IPS DF 6.9 (cell line): ENCODE measurements around the gene SNCB.
"Not testable (repeated sequence)": the region's sequence is repeated elsewhere in the genome, so short reads cannot be mapped to it uniquely, and the experiment has no call there.

Experiments used
- DNase-seq: peaks from one replicate; pipeline ENCODE4 v3.0.0-alpha.2; 2013; ENCODE audit warnings: low read depth, low spot score
- H3K27ac ChIP-seq: one replicate; pipeline ENCODE4 v1.5.1; 2013; ENCODE audit warnings: low read length, control low read depth
- H3K27me3 ChIP-seq: 2 replicates; pipeline ENCODE4 v1.6.1; 2013; ENCODE audit warnings: mild to moderate bottlenecking, low read length; ENCODE audit not compliant: control insufficient read depth, insufficient read depth
- H3K36me3 ChIP-seq: 2 replicates; pipeline ENCODE4 v1.6.1; 2013; ENCODE audit warnings: low read length; ENCODE audit not compliant: control insufficient read depth, insufficient read depth
- H3K4me1 ChIP-seq: 2 replicates; pipeline ENCODE4 v1.6.1; 2013; ENCODE audit warnings: low read length; ENCODE audit not compliant: control insufficient read depth, insufficient read depth
- H3K4me3 ChIP-seq: 2 replicates; pipeline ENCODE4 v1.5.1; 2013; ENCODE audit warnings: mild to moderate bottlenecking, low read length
- H3K9me3 ChIP-seq: 2 replicates; pipeline ENCODE4 v1.6.1; 2013; ENCODE audit warnings: low read length, inconsistent platforms; ENCODE audit not compliant: control insufficient read depth, insufficient read depth
- WGBS: extraction: QIAGEN DNeasy Blood & Tissue Kit; methylation state at CpG from one replicate; pipeline ENCODE4 v1.1.7; 2013; ENCODE audit warnings: mixed read lengths, missing lambda C conversion rate; ENCODE audit not compliant: insufficient read length, insufficient coverage; 5-methylcytosine and 5-hydroxymethylcytosine counted together

The SNCB gene

GRCh38 chr5:176599749-176600430 is 30.4 kb downstream of the SNCB start:
- H3K27ac ChIP-seq, H3K27me3 ChIP-seq, H3K4me1 ChIP-seq, H3K4me3 ChIP-seq, DNase-seq, H3K9me3 ChIP-seq, H3K36me3 ChIP-seq: not testable (repeated sequence)
- no CpG with 5 or more reads among the region's 19 CpGs for WGBS

GRCh38 chr5:176597417-176598389 is 32.6 kb downstream of the SNCB start:
- H3K27ac ChIP-seq: no peak overlapping the region
- H3K36me3 ChIP-seq: 0 out of 2 replicates have a peak, but pooled peaks cover 2% of the 10 kb centered on the region
- no peaks in the 10 kb centered on the region for H3K27me3 ChIP-seq
- no peak for DNase-seq
- WGBS: no CpG with 5 or more reads among the region's 47 CpGs
- no peaks in the 10 kb centered on the region for H3K4me1 ChIP-seq
- peak overlapping the region; percentile 19; the same call in 1 of the 2 replicates for H3K4me3 ChIP-seq
- H3K9me3 ChIP-seq: no peaks in the 10 kb centered on the region

GRCh38 chr5:176596689-176597416 is 33.5 kb downstream of the SNCB start:
- peak overlapping the region; percentile 19; the same call in 1 of the 2 replicates for H3K4me3 ChIP-seq
- no CpG with 5 or more reads among the region's 98 CpGs for WGBS
- no peak for DNase-seq

GRCh38 chr5:176596069-176596644 is 34.2 kb downstream of the SNCB start:
- Histone ChIP-seq H3K9me3 (no peaks in the 10 kb centered on the region), H3K4me3 (no peak overlapping the region), H3K36me3 (0 out of 2 replicates have a peak, but pooled peaks cover 2% of the 10 kb centered on the region), H3K27ac (no peak overlapping the region), H3K4me1 (no peaks in the 10 kb centered on the region), H3K27me3 (no peaks in the 10 kb centered on the region)
- no CpG with 5 or more reads among the region's 23 CpGs for WGBS
- DNase-seq: no peak

More at GRCh38 chr5:176596689-176597416, 33.5 kb downstream of the SNCB start:
- Histone ChIP-seq H3K9me3 (no peaks in the 10 kb centered on the region), H3K4me1 (no peaks in the 10 kb centered on the region), H3K36me3 (0 out of 2 replicates have a peak, but pooled peaks cover 2% of the 10 kb centered on the region), H3K27ac (no peak overlapping the region), H3K27me3 (no peaks in the 10 kb centered on the region)

GRCh38 chr5:176595386-176595943 is 34.9 kb downstream of the SNCB start:
- no peak overlapping the region for H3K27ac ChIP-seq
- H3K4me3 ChIP-seq: no peak overlapping the region
- no peaks in the 10 kb centered on the region for H3K4me1 ChIP-seq
- H3K36me3 ChIP-seq: 0 out of 2 replicates have a peak, but pooled peaks cover 2% of the 10 kb centered on the region
- no CpG with 5 or more reads among the region's 11 CpGs for WGBS
- no peaks in the 10 kb centered on the region for H3K27me3 ChIP-seq
- DNase-seq: no peak
- H3K9me3 ChIP-seq: no peaks in the 10 kb centered on the region

- WGBS: no CpG with 5 or more reads among the region's 8 CpGs
- Histone ChIP-seq H3K27me3 (no peaks in the 10 kb centered on the region), H3K36me3 (0 out of 2 replicates have a peak, but pooled peaks cover 2% of the 10 kb centered on the region), H3K4me3 (no peak overlapping the region), H3K9me3 (no peaks in the 10 kb centered on the region), H3K27ac (no peak overlapping the region), H3K4me1 (no peaks in the 10 kb centered on the region)
- no peak for DNase-seq
Measured at GRCh38 chr5:176594554-176594953, 35.8 kb downstream of the SNCB start.

GRCh38 chr5:176593273-176593869 is 37.0 kb downstream of the SNCB start:
- Histone ChIP-seq H3K27ac (no peak overlapping the region), H3K4me1 (no peaks in the 10 kb centered on the region), H3K9me3 (no peaks in the 10 kb centered on the region), H3K27me3 (no peaks in the 10 kb centered on the region), H3K36me3 (no peaks in the 10 kb centered on the region), H3K4me3 (no peak overlapping the region)
- no peak for DNase-seq
- no CpG with 5 or more reads among the region's 12 CpGs for WGBS

- H3K4me1 ChIP-seq: no peaks in the 10 kb centered on the region
- no peaks in the 10 kb centered on the region for H3K36me3 ChIP-seq
- no peaks in the 10 kb centered on the region for H3K27me3 ChIP-seq
- no peak overlapping the region for H3K4me3 ChIP-seq
- DNase-seq: no peak
- no CpG with 5 or more reads among the region's 3 CpGs for WGBS
- no peaks in the 10 kb centered on the region for H3K9me3 ChIP-seq
- H3K27ac ChIP-seq: no peak overlapping the region
Measured at GRCh38 chr5:176592573-176592972, 37.8 kb downstream of the SNCB start.

- not testable (repeated sequence) for DNase-seq, H3K27me3 ChIP-seq, H3K36me3 ChIP-seq, H3K4me3 ChIP-seq, H3K4me1 ChIP-seq, H3K9me3 ChIP-seq, H3K27ac ChIP-seq
- WGBS: no CpG with 5 or more reads among the region's 2 CpGs
Measured at GRCh38 chr5:176591667-176592066, 38.7 kb downstream of the SNCB start.
